Esophagus muscularis mucosa (tissue), 4 donors: ENCODE results near the gene MAP4K1.
A peak's percentile ranks its signal among the peaks of the same experiment; 100 is the strongest.

Experiments
- CTCF ChIP-seq, 3 experiments: fragments of 200-600 bp in 2 of 3; fragments of 450-650 bp in 1 of 3; sonication (generic) in 2 of 3; IDR thresholded peaks; one replicate each; pipeline ENCODE4 v1.5.1; 2017 to 2019; ENCODE audit warnings: antibody characterized with exemption in 3 of 3, mild to moderate bottlenecking in 2 of 3, moderate library complexity in 1 of 3
- EP300 ChIP-seq: sonication (generic); formaldehyde crosslinking; IDR thresholded peaks from one replicate; pipeline ENCODE4 v1.6.1; 2017; ENCODE audit warnings: antibody characterized with exemption
- POLR2A ChIP-seq: fragments of 450-650 bp; IDR thresholded peaks from one replicate; pipeline ENCODE4 v1.6.1; 2017; ENCODE audit warnings: antibody characterized with exemption, moderate library complexity, mild to moderate bottlenecking, low read depth
- POLR2AphosphoS5 ChIP-seq, 2 donors: sonication (generic); formaldehyde crosslinking; IDR thresholded peaks; one replicate each; pipeline ENCODE4 v1.6.1; 2017; ENCODE audit warnings: antibody characterized with exemption in 2 of 2

GRCh38 chr19:38648769-38649304, 31.1 kb upstream of the MAP4K1 start:
- no peak for TF ChIP-seq CTCF (IDR thresholded peaks at IDR 0.05)
- TF ChIP-seq POLR2A = no peak
- peak; percentile 21 to 24 for TF ChIP-seq POLR2AphosphoS5 (IDR thresholded peaks at IDR 0.05)
- TF ChIP-seq EP300 = no peak
